Aorta (tissue), 5 donors: ENCODE results near the gene PRKCZ. TPM values are rescaled to one million over a fixed set of nuclear protein-coding genes. Genes with fewer than 3 reads are reported as not detected.
"Not testable (repeated sequence)": the region's sequence is repeated elsewhere in the genome, so short reads cannot be mapped to it uniquely, and the experiment has no call there.

Source experiments
- ATAC-seq: fragments of 200-7000 bp; cut with Tn5 transposase; one replicate; pipeline ENCODE4 v1.9.1; 2022; ENCODE audit warnings: moderate library complexity; ENCODE audit not compliant: low FRiP score
- DNase-seq, 2 donors: peaks; one replicate each; pipeline ENCODE4 v3.0.0-alpha.2; 2020
- H3K27ac ChIP-seq, 2 donors: one replicate each; pipeline ENCODE4 v1.5.1; 2013; ENCODE audit warnings: low read length in 2 of 2, mild to moderate bottlenecking in 2 of 2, moderate library complexity in 2 of 2, control low read depth in 1 of 2, inconsistent platforms in 1 of 2, low read depth in 1 of 2
- H3K27me3 ChIP-seq, 2 donors: one replicate each; pipeline ENCODE4 v1.6.1; 2013; ENCODE audit warnings: control low read depth in 1 of 2, low read length in 1 of 2, mild to moderate bottlenecking in 1 of 2, moderate library complexity in 1 of 2; ENCODE audit not compliant: insufficient read depth in 2 of 2, control insufficient read depth in 1 of 2
- H3K36me3 ChIP-seq, 2 donors: one replicate each; pipeline ENCODE4 v1.6.1; 2013; ENCODE audit warnings: control low read depth in 1 of 2, low read length in 1 of 2, mild to moderate bottlenecking in 1 of 2; ENCODE audit not compliant: insufficient read depth in 2 of 2, control insufficient read depth in 1 of 2
- H3K4me1 ChIP-seq, 2 donors: one replicate each; pipeline ENCODE4 v1.6.1; 2013; ENCODE audit warnings: low read length in 2 of 2, control low read depth in 1 of 2, mild to moderate bottlenecking in 1 of 2, moderate library complexity in 1 of 2; ENCODE audit not compliant: insufficient read depth in 2 of 2, control insufficient read depth in 1 of 2
- H3K4me3 ChIP-seq, 2 donors: one replicate each; pipeline ENCODE4 v1.5.1; 2013; ENCODE audit warnings: low read length in 2 of 2, control low read depth in 1 of 2, mild to moderate bottlenecking in 1 of 2
- H3K9me3 ChIP-seq: one replicate; pipeline ENCODE4 v1.6.1; 2013; ENCODE audit warnings: mild to moderate bottlenecking, low read length; ENCODE audit not compliant: control insufficient read depth
- WGBS, 2 donors: extraction: QIAGEN DNeasy Blood & Tissue Kit; methylation state at CpG; one replicate each; pipeline ENCODE4 v1.1.7; 2013; 5-methylcytosine and 5-hydroxymethylcytosine counted together
- intact Hi-C, 2 donors: fragments of 100-400 bp; cut with DNase I; formaldehyde crosslinking; loops; one replicate each; pipeline versions ENCODE4 v1.14.2 to v1.15.0; 2022
- polyA plus RNA-seq, 2 donors: library from polyadenylated mRNA; stranded (reverse); fragments of 200-250 nt; gene quantifications; one replicate each; pipeline ENCODE4 v1.2.3, GENCODE V29; 2013
- total RNA-seq, 2 donors: library from RNA; stranded (reverse); fragmentation: NEBNext Ultra II Directional; extraction: Animal tissue kit (Norgen Biotek cat#: 25700); gene quantifications; one replicate each; pipeline ENCODE4 v1.2.1, GENCODE V29; 2021
- donor health status: healthy with polysubstance abuse.
- donor health status: Bipolar disorder and iron deficiency.
- donor health status: DM: no; HTN: no; CAD: no.
- donor health status: DM: no; HTN: no; CAD: no.
- donor health status: DM: yes; HTN: yes; CAD: no.

The PRKCZ gene
- total and polyA plus RNA-seq, 4 donors, result 1.5 to 23.2 (median 4.2) TPM

GRCh38 chr1:2141025-2141424, 90.8 kb downstream of the PRKCZ start:
- DNase-seq, result peak; percentile 6 to 23
- H3K27ac ChIP-seq, result no peak overlapping the region
- intact Hi-C loops, result no loop called here

GRCh38 chr1:2143814-2144500, 93.7 kb downstream of the PRKCZ start:
- Histone ChIP-seq H3K36me3 (no peaks in the 10 kb centered on the region), H3K27ac (no peak overlapping the region), H3K27me3 (no peaks in the 10 kb centered on the region), H3K9me3 (no peaks in the 10 kb centered on the region), H3K4me1 (no peaks in the 10 kb centered on the region), H3K4me3 (no peak overlapping the region)
- ATAC-seq (peak; percentile 22), DNase-seq (peak; percentile 29 to 59)
- intact Hi-C loops, result no loop called here
- 92% methylated on average over 30 of the region's 30 CpGs for WGBS, 2 donors

More at GRCh38 chr1:2141025-2141424, 90.8 kb downstream of the PRKCZ start:
- H3K9me3 ChIP-seq, result no peaks in the 10 kb centered on the region
- no peaks in the 10 kb centered on the region for H3K36me3 ChIP-seq
- WGBS, 2 donors, result 29 to 43% methylated on average over 4 of the region's 4 CpGs
- ATAC-seq, result no peak
- no peak overlapping the region for H3K4me3 ChIP-seq
- H3K4me1 ChIP-seq, result no peaks in the 10 kb centered on the region
- H3K27me3 ChIP-seq, result no peaks in the 10 kb centered on the region

GRCh38 chr1:2144501-2145090, 94.4 kb downstream of the PRKCZ start:
- H3K9me3 ChIP-seq, result no peaks in the 10 kb centered on the region
- H3K27me3 ChIP-seq, result no peaks in the 10 kb centered on the region
- WGBS, 2 donors, result 92% methylated on average over 15 of the region's 15 CpGs
- DNase-seq (peak; percentile 19 to 76), ATAC-seq (no peak)
- H3K4me3 ChIP-seq, result no peak overlapping the region
- intact Hi-C loops, result no loop called here
- H3K4me1 ChIP-seq, result no peaks in the 10 kb centered on the region
- H3K36me3 ChIP-seq, result no peaks in the 10 kb centered on the region
- no peak overlapping the region for H3K27ac ChIP-seq

- H3K4me3 ChIP-seq, result no peak overlapping the region
- DNase-seq, result peak in 1 of 2 donors; percentile 70
- 78 to 84% methylated on average over 19 of the region's 19 CpGs for WGBS, 2 donors
- ATAC-seq, result no peak
- no peaks in the 10 kb centered on the region for H3K36me3 ChIP-seq
- H3K4me1 ChIP-seq, result no peaks in the 10 kb centered on the region
- no peaks in the 10 kb centered on the region for H3K9me3 ChIP-seq
- no peak overlapping the region for H3K27ac ChIP-seq
- H3K27me3 ChIP-seq, result no peaks in the 10 kb centered on the region
- intact Hi-C loops, result no loop called here
These were observed 96.0 kb downstream of the PRKCZ start for GRCh38 chr1:2145946-2146835.

GRCh38 chr1:2146836-2147517, 96.8 kb downstream of the PRKCZ start:
- WGBS, 2 donors, result 84 to 86% methylated on average over 11 of the region's 11 CpGs
- no peaks in the 10 kb centered on the region for H3K36me3 ChIP-seq
- no peaks in the 10 kb centered on the region for H3K9me3 ChIP-seq
- no peaks in the 10 kb centered on the region for H3K4me1 ChIP-seq
- intact Hi-C loops, result no loop called here
- no peak overlapping the region for H3K4me3 ChIP-seq
- ATAC-seq, result no peak
- no peak overlapping the region for H3K27ac ChIP-seq
- H3K27me3 ChIP-seq, result no peaks in the 10 kb centered on the region
- no peak for DNase-seq

- H3K27ac ChIP-seq, ATAC-seq, DNase-seq, intact Hi-C loops, H3K4me1 ChIP-seq, H3K4me3 ChIP-seq, H3K36me3 ChIP-seq, H3K27me3 ChIP-seq, H3K9me3 ChIP-seq: not testable (repeated sequence)
- 88 to 95% methylated on average over 5 of the region's 5 CpGs for WGBS, 2 donors
These were observed 97.7 kb downstream of the PRKCZ start for GRCh38 chr1:2147869-2148268.

GRCh38 chr1:2148691-2149090, 98.5 kb downstream of the PRKCZ start:
- intact Hi-C loops, result no loop called here
- Histone ChIP-seq H3K4me1 (no peaks in the 10 kb centered on the region), H3K27me3 (no peaks in the 10 kb centered on the region), H3K36me3 (no peaks in the 10 kb centered on the region), H3K9me3 (no peaks in the 10 kb centered on the region), H3K4me3 (no peak overlapping the region), H3K27ac (no peak overlapping the region)
- DNase-seq (no peak), ATAC-seq (no peak)
- 77 to 79% methylated on average over 14 of the region's 14 CpGs for WGBS, 2 donors

- H3K4me1 ChIP-seq, result no peaks in the 10 kb centered on the region
- DNase-seq, result no peak
- no peaks in the 10 kb centered on the region for H3K27me3 ChIP-seq
- intact Hi-C loops, result no loop called here
- no peaks in the 10 kb centered on the region for H3K9me3 ChIP-seq
- ATAC-seq, result no peak
- H3K4me3 ChIP-seq, result no peak overlapping the region
- no peaks in the 10 kb centered on the region for H3K36me3 ChIP-seq
- H3K27ac ChIP-seq, result no peak overlapping the region
- 86 to 87% methylated on average over 19 of the region's 19 CpGs for WGBS, 2 donors
These were observed 100.6 kb downstream of the PRKCZ start for GRCh38 chr1:2150801-2151200.
